ENCODE data around the gene ADCY10. TPM values are rescaled to one million over a fixed set of nuclear protein-coding genes. Genes with fewer than 3 reads are reported as not detected.
A peak's percentile ranks its signal among the peaks of the same experiment; 100 is the strongest.

ADCY10 gene
- total RNA-seq, 1 donor from 2014 or later, result not detected

DNA sequence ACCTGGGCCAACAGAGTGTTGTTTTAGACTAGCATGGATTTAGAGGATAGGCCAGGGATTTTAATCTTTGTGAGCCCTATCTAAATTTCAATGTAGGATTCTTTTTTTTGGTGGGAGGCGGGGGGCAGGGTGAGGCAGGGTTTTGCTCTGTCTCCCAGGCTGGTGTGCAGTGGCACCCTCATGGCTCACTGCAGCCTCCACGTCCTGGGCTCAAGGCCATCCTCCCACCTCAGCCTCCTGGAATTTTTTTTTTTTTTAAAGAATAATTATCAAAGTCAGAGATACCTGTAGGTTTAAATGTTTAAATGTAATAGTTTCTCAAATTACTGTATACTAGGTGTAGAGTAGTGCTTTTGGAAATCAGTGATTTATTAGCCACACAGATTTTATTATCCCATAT lies 26.3 kb upstream of the ADCY10 start:
- no peak overlapping the region for H3K27ac Mint-ChIP-seq

DNA sequence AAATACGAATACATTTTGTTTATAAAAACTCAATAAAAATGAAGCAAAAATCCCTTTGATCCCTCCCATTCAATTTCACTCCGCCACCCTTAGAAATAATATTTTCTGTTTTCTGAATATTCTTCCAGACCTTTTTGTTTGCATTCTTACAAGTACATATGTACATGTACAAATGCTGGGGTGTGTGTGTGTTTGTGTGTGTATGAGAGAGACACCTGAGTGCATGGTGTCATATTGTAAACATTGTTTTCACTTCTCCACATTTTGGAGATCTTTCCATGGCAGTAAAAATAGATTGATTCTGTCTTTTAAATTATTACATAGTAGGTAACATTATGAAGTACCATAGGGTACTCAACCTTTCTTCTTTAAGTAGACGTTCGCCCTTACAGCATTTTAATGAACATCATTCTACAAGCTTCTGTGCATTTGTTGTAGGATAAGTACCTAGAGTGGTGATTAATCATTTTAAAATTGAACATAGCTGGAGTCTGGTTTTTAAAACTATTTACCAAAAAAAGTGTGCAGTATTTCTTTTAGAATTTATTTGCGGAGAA lies 24.2 kb upstream of the ADCY10 start:
- no peaks in the 10 kb centered on the region for H3K27me3 Mint-ChIP-seq (ENCODE audit: insufficient read depth, low read depth)
- Histone ChIP-seq H3F3A (ENCODE audit: low read depth) (peaks cover 29% of the 10 kb centered on the region), H2AFZ (replicated peaks) (peak overlapping the region; percentile 59), H3K36me3 (no peaks in the 10 kb centered on the region), H3K27me3 (no peaks in the 10 kb centered on the region), H3K9ac (peak overlapping the region; percentile 85), H3K27ac (peak overlapping the region; percentile 92), H3K4me3 (peak overlapping the region; percentile 81), H3K79me2 (ENCODE audit: low read depth) (peaks cover 72% of the 10 kb centered on the region), H3K4me1 (peaks cover 17% of the 10 kb centered on the region), H3K9me3 (ENCODE audit: low read depth) (no peaks in the 10 kb centered on the region), H4K20me1 (ENCODE audit: low read depth) (peaks cover 4% of the 10 kb centered on the region), H3K4me2 (peak overlapping the region; percentile 97)
- H3K27ac Mint-ChIP-seq, result no peak overlapping the region
- peaks cover 19% of the 10 kb centered on the region for H3K4me1 Mint-ChIP-seq
- H3K4me3 Mint-ChIP-seq, result peak overlapping the region; percentile 97
- TF ChIP-seq EZH2phosphoT487 (IDR thresholded peaks at IDR 0.05) (no peak), EZH2 (IDR thresholded peaks at IDR 0.05) (no peak)
- TF ChIP-seq, protein P1, sequence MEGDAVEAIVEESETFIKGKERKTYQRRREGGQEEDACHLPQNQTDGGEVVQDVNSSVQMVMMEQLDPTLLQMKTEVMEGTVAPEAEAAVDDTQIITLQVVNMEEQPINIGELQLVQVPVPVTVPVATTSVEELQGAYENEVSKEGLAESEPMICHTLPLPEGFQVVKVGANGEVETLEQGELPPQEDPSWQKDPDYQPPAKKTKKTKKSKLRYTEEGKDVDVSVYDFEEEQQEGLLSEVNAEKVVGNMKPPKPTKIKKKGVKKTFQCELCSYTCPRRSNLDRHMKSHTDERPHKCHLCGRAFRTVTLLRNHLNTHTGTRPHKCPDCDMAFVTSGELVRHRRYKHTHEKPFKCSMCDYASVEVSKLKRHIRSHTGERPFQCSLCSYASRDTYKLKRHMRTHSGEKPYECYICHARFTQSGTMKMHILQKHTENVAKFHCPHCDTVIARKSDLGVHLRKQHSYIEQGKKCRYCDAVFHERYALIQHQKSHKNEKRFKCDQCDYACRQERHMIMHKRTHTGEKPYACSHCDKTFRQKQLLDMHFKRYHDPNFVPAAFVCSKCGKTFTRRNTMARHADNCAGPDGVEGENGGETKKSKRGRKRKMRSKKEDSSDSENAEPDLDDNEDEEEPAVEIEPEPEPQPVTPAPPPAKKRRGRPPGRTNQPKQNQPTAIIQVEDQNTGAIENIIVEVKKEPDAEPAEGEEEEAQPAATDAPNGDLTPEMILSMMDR (IDR thresholded peaks at IDR 0.05), result no peak
- peaks cover 4% of the 10 kb centered on the region for H3K9me3 Mint-ChIP-seq
- H3K36me3 Mint-ChIP-seq, result peaks cover 7% of the 10 kb centered on the region
- no peak for DNase-seq (ENCODE audit: low spot score)

More for the DNA sequence above, 26.3 kb upstream of the ADCY10 start:
- H3K27me3 Mint-ChIP-seq (ENCODE audit: insufficient read depth, low read depth), result peaks cover 2% of the 10 kb centered on the region
- Histone ChIP-seq H3K27ac (no peak overlapping the region), H3K9me3 (ENCODE audit: low read depth) (no peaks in the 10 kb centered on the region), H4K20me1 (ENCODE audit: low read depth) (no peaks in the 10 kb centered on the region), H3K4me3 (no peak overlapping the region), H3K79me2 (ENCODE audit: low read depth) (peaks cover 79% of the 10 kb centered on the region), H2AFZ (replicated peaks) (no peak overlapping the region), H3K4me1 (peaks cover 11% of the 10 kb centered on the region), H3K4me2 (no peak overlapping the region), H3K27me3 (no peaks in the 10 kb centered on the region), H3K36me3 (no peaks in the 10 kb centered on the region), H3K9ac (no peak overlapping the region), H3F3A (ENCODE audit: low read depth) (peaks cover 21% of the 10 kb centered on the region)
- peaks cover 6% of the 10 kb centered on the region for H3K4me1 Mint-ChIP-seq
- peaks cover 15% of the 10 kb centered on the region for H3K36me3 Mint-ChIP-seq
- no peak for DNase-seq (ENCODE audit: low spot score)
- TF ChIP-seq EZH2phosphoT487 (IDR thresholded peaks at IDR 0.05) (no peak), EZH2 (IDR thresholded peaks at IDR 0.05) (no peak)
- TF ChIP-seq, protein P1 (IDR thresholded peaks at IDR 0.05), result no peak
- no peak overlapping the region for H3K4me3 Mint-ChIP-seq
- peaks cover 20% of the 10 kb centered on the region for H3K9me3 Mint-ChIP-seq

DNA sequence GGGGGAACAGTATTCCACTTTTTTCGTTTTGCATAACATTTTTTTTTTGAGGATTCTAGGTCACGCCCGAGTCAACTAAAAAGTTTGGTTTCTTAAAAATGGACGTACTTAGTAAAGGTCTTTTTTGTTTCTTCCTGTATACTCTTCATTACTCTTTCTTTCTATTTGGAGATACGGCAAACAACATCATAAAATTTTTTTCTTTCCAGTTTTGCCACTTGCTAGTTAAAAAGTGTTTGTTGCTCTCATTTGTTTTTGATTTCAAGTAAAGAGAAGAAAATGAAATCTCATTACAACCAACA lies 23.7 kb upstream of the ADCY10 start:
- H3K27ac ChIP-seq, result peak overlapping the region; percentile 92
- H3K4me3 ChIP-seq, result peak overlapping the region; percentile 81
- peak overlapping the region; percentile 59 for H2AFZ ChIP-seq (replicated peaks)
- peaks cover 29% of the 10 kb centered on the region for H3F3A ChIP-seq (ENCODE audit: low read depth)
- H4K20me1 ChIP-seq (ENCODE audit: low read depth), result peaks cover 4% of the 10 kb centered on the region
- Mint-ChIP-seq H3K36me3 (peaks cover 7% of the 10 kb centered on the region), H3K27ac (peak overlapping the region; percentile 93), H3K4me3 (peak overlapping the region; percentile 97), H3K27me3 (ENCODE audit: insufficient read depth, low read depth) (no peaks in the 10 kb centered on the region), H3K9me3 (peaks cover 2% of the 10 kb centered on the region), H3K4me1 (peaks cover 21% of the 10 kb centered on the region)
- no peak for TF ChIP-seq EZH2 (IDR thresholded peaks at IDR 0.05)
- no peak for TF ChIP-seq EZH2phosphoT487 (IDR thresholded peaks at IDR 0.05)
- TF ChIP-seq, protein P1 (IDR thresholded peaks at IDR 0.05), result no peak
- peak overlapping the region; percentile 97 for H3K4me2 ChIP-seq
- no peaks in the 10 kb centered on the region for H3K9me3 ChIP-seq (ENCODE audit: low read depth)
- DNase-seq (ENCODE audit: low spot score), result no peak
- peaks cover 17% of the 10 kb centered on the region for H3K4me1 ChIP-seq
- H3K9ac ChIP-seq, result peak overlapping the region; percentile 85
- H3K79me2 ChIP-seq (ENCODE audit: low read depth), result peaks cover 67% of the 10 kb centered on the region
- no peaks in the 10 kb centered on the region for H3K27me3 ChIP-seq
- H3K36me3 ChIP-seq, result no peaks in the 10 kb centered on the region
